Tibial artery (tissue), 4 donors: ENCODE data around the gene RAB3C.
"Not testable (repeated sequence)": the region's sequence is repeated elsewhere in the genome, so short reads cannot be mapped to it uniquely, and the experiment has no call there.

ENCODE experiments used
- DNase-seq, 2 donors: peaks; one replicate each; pipeline ENCODE4 v3.0.0-alpha.2; 2019
- H3K27ac ChIP-seq, 2 donors: fragments of 200-600 bp; sonication (generic) in 1 of 2; 1 replicate in 1 of 2; 2 replicates in 1 of 2; pipeline ENCODE4 v1.5.1; 2018 to 2019; ENCODE audit warnings: mild to moderate bottlenecking in 1 of 2
- H3K27me3 ChIP-seq, 2 donors: fragments of 200-600 bp; sonication (generic) in 1 of 2; one replicate each; pipeline versions ENCODE4 v1.5.1 to v1.6.0; 2016 to 2019
- H3K36me3 ChIP-seq, 3 donors: fragments of 200-600 bp; sonication (generic) in 2 of 3; one replicate each; pipeline ENCODE4 v1.5.1; 2016 to 2019; ENCODE audit warnings: mild to moderate bottlenecking in 2 of 3
- H3K4me1 ChIP-seq, 4 donors: fragments of 200-600 bp; sonication (generic) in 2 of 4; 1 replicate in 3 of 4; 2 replicates in 1 of 4; pipeline ENCODE4 v1.5.1; 2016 to 2019
- H3K4me3 ChIP-seq, 2 donors: fragments of 200-600 bp; sonication (generic) in 1 of 2; 1 replicate in 1 of 2; 2 replicates in 1 of 2; pipeline ENCODE4 v1.5.1; 2018 to 2019; ENCODE audit warnings: mild to moderate bottlenecking in 2 of 2
- H3K9me3 ChIP-seq, 3 donors: fragments of 200-600 bp; sonication (generic) in 1 of 3; one replicate each; pipeline ENCODE4 v1.5.1; 2016 to 2019
- CTCF ChIP-seq, 2 experiments: fragments of 200-600 bp in 1 of 2; fragments of 450-650 bp in 1 of 2; IDR thresholded peaks; one replicate each; pipeline ENCODE4 v1.5.1; 2017 to 2019; ENCODE audit warnings: antibody characterized with exemption in 2 of 2, mild to moderate bottlenecking in 1 of 2, moderate library complexity in 1 of 2
- intact Hi-C: fragments of 100-400 bp; cut with DNase I; formaldehyde crosslinking; loops from one replicate; pipeline ENCODE4 v1.15.0; 2023; ENCODE audit warnings: low total_unique reads

Gene RAB3C

GRCh38 chr5:58582803-58583491, at the start of gene RAB3C:
Gene RAB3C, plus strand, starts transcription at chr5:58583075. Its CDS starts 134 bp downstream, at chr5:58583209.
- H3K27ac ChIP-seq: no peak within 1 kb of the TSS
- intact Hi-C loops: no loop called here
- TF ChIP-seq CTCF (IDR thresholded peaks at IDR 0.05): peak; percentile 5 to 22
- DNase-seq: peak; percentile 78 to 89
- no peaks in the 10 kb centered on the region for H3K36me3 ChIP-seq
- H3K4me1 ChIP-seq: peaks cover 0 to 18% (median 9%) of the 10 kb centered on the region in 4 donors
- H3K4me3 ChIP-seq: peak within 1 kb of the TSS; percentile 44 to 56
- H3K9me3 ChIP-seq: no peaks in the 10 kb centered on the region
- peaks cover 0 to 15% of the 10 kb centered on the region in 2 donors for H3K27me3 ChIP-seq

GRCh38 chr5:58541935-58542334, 40.9 kb upstream of the RAB3C start:
- H3K4me1 ChIP-seq, DNase-seq, H3K36me3 ChIP-seq, H3K27me3 ChIP-seq, H3K9me3 ChIP-seq, intact Hi-C loops, H3K4me3 ChIP-seq, H3K27ac ChIP-seq: not testable (repeated sequence)

- H3K4me1 ChIP-seq: no peaks in the 10 kb centered on the region
- no peak for TF ChIP-seq CTCF (IDR thresholded peaks at IDR 0.05)
- H3K27ac ChIP-seq: no peak overlapping the region
- intact Hi-C loops: no loop called here
- H3K27me3 ChIP-seq: no peaks in the 10 kb centered on the region
- no peak for DNase-seq
- no peak overlapping the region for H3K4me3 ChIP-seq
- H3K36me3 ChIP-seq: no peaks in the 10 kb centered on the region
- H3K9me3 ChIP-seq: peaks cover 0 to 7% (median 5%) of the 10 kb centered on the region in 3 donors
These were observed 40.2 kb upstream of the RAB3C start for GRCh38 chr5:58542709-58543108.

GRCh38 chr5:58543723-58544122, 39.2 kb upstream of the RAB3C start:
- intact Hi-C loops: no loop called here
- no peak for DNase-seq
- Histone ChIP-seq H3K27me3 (no peaks in the 10 kb centered on the region), H3K4me3 (no peak overlapping the region), H3K27ac (no peak overlapping the region), H3K36me3 (no peaks in the 10 kb centered on the region), H3K9me3 (peaks cover 0 to 7% (median 5%) of the 10 kb centered on the region in 3 donors), H3K4me1 (no peaks in the 10 kb centered on the region)
- TF ChIP-seq CTCF (IDR thresholded peaks at IDR 0.05): no peak

GRCh38 chr5:58544195-58544594, 38.7 kb upstream of the RAB3C start:
- intact Hi-C loops: no loop called here
- DNase-seq: no peak
- H3K27me3 ChIP-seq: no peaks in the 10 kb centered on the region
- no peak overlapping the region for H3K4me3 ChIP-seq
- no peaks in the 10 kb centered on the region for H3K36me3 ChIP-seq
- no peak for TF ChIP-seq CTCF (IDR thresholded peaks at IDR 0.05)
- no peak overlapping the region for H3K27ac ChIP-seq
- peaks cover 0 to 7% (median 5%) of the 10 kb centered on the region in 3 donors for H3K9me3 ChIP-seq
- no peaks in the 10 kb centered on the region for H3K4me1 ChIP-seq

GRCh38 chr5:58544926-58545325, 37.9 kb upstream of the RAB3C start:
- H3K4me1 ChIP-seq: no peaks in the 10 kb centered on the region
- no peak overlapping the region for H3K4me3 ChIP-seq
- no peak for DNase-seq
- H3K9me3 ChIP-seq: peaks cover 0 to 7% (median 5%) of the 10 kb centered on the region in 3 donors
- H3K36me3 ChIP-seq: no peaks in the 10 kb centered on the region
- no peaks in the 10 kb centered on the region for H3K27me3 ChIP-seq
- intact Hi-C loops: no loop called here
- TF ChIP-seq CTCF (IDR thresholded peaks at IDR 0.05): no peak
- no peak overlapping the region for H3K27ac ChIP-seq
